Activated B cell treated with CpG ODN at 0.5 μM for 24 hours (primary cell): Measurements from ENCODE around the gene SNAP25. TPM values are rescaled to one million over a fixed set of nuclear protein-coding genes. Genes with fewer than 3 reads are reported as not detected.

Experiments
- ATAC-seq: fragments of 200-7000 bp; cut with Tn5 transposase; one replicate; pipeline ENCODE4 v1.10.0; 2021; ENCODE audit warnings: low read depth, mild to moderate bottlenecking, moderate library complexity
- CTCF ChIA-PET: fragments of 350-600 bp; sonication (Branson Sonifier 250); formaldehyde crosslinking; loops from one replicate; lab custom pipeline; 2021; ENCODE audit warnings: antibody characterized with exemption; lab: Charles Lee
- POLR2A ChIA-PET: fragments of 350-600 bp; sonication (Branson Sonifier 250); formaldehyde crosslinking; loops from one replicate; lab custom pipeline; 2021; ENCODE audit warnings: antibody characterized with exemption; lab: Charles Lee
- DNase-seq: peaks from one replicate; pipeline ENCODE4 v3.0.0; 2022
- H3K27ac Mint-ChIP-seq: one replicate; pipeline ENCODE4 v1.8.0; 2020; ENCODE audit warnings: mixed read lengths
- H3K27me3 Mint-ChIP-seq: one replicate; pipeline ENCODE4 v1.8.0; 2021; ENCODE audit warnings: mixed read lengths
- H3K36me3 Mint-ChIP-seq: one replicate; pipeline ENCODE4 v1.8.0; 2021; ENCODE audit warnings: low read depth, mixed read lengths
- H3K4me1 Mint-ChIP-seq: one replicate; pipeline ENCODE4 v1.8.0; 2021; ENCODE audit warnings: mixed read lengths
- H3K4me3 Mint-ChIP-seq: one replicate; pipeline ENCODE4 v1.8.0; 2020; ENCODE audit warnings: mild to moderate bottlenecking, mixed read lengths
- H3K9me3 Mint-ChIP-seq: one replicate; pipeline ENCODE4 v1.8.0; 2020; ENCODE audit warnings: mixed read lengths
- intact Hi-C: fragments of 100-400 bp; cut with micrococcal nuclease; formaldehyde crosslinking; loops from one replicate; pipeline ENCODE4 v1.15.1; 2024
- total RNA-seq: library from RNA; stranded (reverse); gene quantifications from 2 replicates; pipeline ENCODE4 v1.2.3, GENCODE V29; 2022
- TF ChIP-seq, protein P1 (sequence below): fragments of 200-600 bp; IDR thresholded peaks from one replicate; pipeline ENCODE4 v1.8.0; 2022; ENCODE audit warnings: antibody characterized with exemption, mild to moderate bottlenecking

The SNAP25 gene
- total RNA-seq, 1 donor from 2014 or later: not detected

DNA sequence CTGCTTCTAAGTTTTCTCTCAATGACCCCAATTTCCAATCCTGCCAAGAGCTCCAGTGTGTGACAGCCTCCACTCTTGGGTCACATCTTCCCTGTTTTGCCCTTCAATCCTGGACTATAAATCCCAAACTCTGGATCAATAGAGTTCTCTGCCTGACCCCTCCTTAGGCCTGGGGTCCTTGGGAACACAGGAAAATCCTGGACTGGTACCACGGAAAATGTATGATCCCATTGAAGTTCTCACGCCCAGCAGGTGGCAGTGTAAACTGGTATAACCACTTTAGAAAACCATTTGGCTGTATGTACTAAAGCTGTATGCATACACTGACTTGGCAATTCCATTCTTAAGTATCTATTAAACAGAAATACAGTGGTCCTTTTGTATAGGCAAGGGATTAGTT, 98.0 kb downstream of the SNAP25 start:
- TF ChIP-seq, protein P1, sequence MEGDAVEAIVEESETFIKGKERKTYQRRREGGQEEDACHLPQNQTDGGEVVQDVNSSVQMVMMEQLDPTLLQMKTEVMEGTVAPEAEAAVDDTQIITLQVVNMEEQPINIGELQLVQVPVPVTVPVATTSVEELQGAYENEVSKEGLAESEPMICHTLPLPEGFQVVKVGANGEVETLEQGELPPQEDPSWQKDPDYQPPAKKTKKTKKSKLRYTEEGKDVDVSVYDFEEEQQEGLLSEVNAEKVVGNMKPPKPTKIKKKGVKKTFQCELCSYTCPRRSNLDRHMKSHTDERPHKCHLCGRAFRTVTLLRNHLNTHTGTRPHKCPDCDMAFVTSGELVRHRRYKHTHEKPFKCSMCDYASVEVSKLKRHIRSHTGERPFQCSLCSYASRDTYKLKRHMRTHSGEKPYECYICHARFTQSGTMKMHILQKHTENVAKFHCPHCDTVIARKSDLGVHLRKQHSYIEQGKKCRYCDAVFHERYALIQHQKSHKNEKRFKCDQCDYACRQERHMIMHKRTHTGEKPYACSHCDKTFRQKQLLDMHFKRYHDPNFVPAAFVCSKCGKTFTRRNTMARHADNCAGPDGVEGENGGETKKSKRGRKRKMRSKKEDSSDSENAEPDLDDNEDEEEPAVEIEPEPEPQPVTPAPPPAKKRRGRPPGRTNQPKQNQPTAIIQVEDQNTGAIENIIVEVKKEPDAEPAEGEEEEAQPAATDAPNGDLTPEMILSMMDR: no peak
- ATAC-seq: no peak
- Mint-ChIP-seq H3K4me1 (no peaks in the 10 kb centered on the region), H3K27ac (no peak overlapping the region), H3K36me3 (no peaks in the 10 kb centered on the region), H3K9me3 (peaks cover 9% of the 10 kb centered on the region), H3K4me3 (no peak overlapping the region), H3K27me3 (no peaks in the 10 kb centered on the region)
- ChIA-PET CTCF (interaction anchor here (1.0 kb wide), 1 partner anchor 109 kb away, joined by 3 read pairs; no protein-coding TSS in a partner anchor), POLR2A (no interaction called here)
- DNase-seq: no peak
- intact Hi-C loops: no loop called here

DNA sequence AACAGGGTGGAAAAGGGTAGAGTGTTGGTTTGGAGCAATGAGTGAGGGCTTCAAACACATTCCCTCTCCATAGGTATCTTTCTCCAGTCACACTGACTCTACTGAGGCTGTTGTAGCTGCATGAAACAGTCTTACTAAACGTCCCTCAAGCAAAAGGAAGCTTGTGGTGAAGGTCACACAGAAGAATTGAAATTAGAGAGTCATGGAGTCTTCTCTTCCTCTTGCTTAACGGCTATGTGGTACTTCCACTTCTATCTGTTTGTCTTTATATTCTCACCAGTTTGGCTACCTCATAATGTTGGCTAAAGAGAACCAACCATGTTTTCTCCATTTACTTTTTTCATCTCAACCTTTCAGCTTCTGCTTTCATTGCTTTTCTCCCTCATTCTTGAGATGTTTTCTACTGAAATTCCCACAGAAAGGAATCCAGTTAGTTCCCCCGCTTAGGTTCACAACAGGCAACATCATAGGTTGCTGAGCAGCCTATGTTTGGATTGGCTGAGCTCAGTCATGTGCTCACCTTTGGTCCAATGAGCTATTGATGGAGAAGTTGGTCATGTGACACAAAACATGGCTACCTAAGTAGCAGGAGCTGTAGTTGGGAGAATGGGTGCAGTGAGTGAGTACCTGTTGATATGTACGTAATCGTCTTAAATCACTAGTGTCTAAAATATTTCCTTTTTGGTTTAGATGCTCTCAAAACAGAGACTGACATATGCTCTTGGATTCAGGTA, 99.8 kb downstream of the SNAP25 start:
- no peaks in the 10 kb centered on the region for H3K4me1 Mint-ChIP-seq
- CTCF ChIA-PET: no interaction called here
- no peak overlapping the region for H3K27ac Mint-ChIP-seq
- intact Hi-C loops: no loop called here
- peaks cover 2% of the 10 kb centered on the region for H3K27me3 Mint-ChIP-seq
- no peak for ATAC-seq
- no peak overlapping the region for H3K4me3 Mint-ChIP-seq
- POLR2A ChIA-PET: no interaction called here
- no peak for DNase-seq
- TF ChIP-seq, protein P1: no peak
- H3K36me3 Mint-ChIP-seq: no peaks in the 10 kb centered on the region
- peaks cover 9% of the 10 kb centered on the region for H3K9me3 Mint-ChIP-seq

DNA sequence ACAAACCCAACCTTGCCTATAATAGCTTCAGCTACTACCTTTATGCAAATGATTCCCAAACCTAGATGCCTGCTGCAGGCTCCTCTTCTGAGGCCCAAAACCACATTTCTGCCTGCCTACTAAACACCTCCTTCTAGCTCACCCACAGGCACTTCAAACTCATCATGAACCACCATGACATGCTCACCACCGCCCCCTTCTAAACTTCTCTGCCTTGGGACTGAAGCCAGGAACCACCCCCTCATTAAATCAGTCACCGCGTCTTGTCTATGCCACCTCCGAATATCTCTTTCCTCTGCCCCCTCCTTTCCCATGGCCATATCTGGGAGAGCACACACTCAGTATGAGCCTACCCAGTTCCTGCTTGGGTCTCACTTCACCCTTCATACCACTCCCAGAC, 101.2 kb downstream of the SNAP25 start:
- TF ChIP-seq, protein P1: no peak
- Mint-ChIP-seq H3K36me3 (no peaks in the 10 kb centered on the region), H3K4me3 (no peak overlapping the region), H3K4me1 (no peaks in the 10 kb centered on the region), H3K9me3 (peaks cover 9% of the 10 kb centered on the region), H3K27ac (no peak overlapping the region), H3K27me3 (peaks cover 2% of the 10 kb centered on the region)
- ChIA-PET POLR2A (no interaction called here), CTCF (no interaction called here)
- DNase-seq (no peak), ATAC-seq (no peak)
- intact Hi-C loops: no loop called here

DNA sequence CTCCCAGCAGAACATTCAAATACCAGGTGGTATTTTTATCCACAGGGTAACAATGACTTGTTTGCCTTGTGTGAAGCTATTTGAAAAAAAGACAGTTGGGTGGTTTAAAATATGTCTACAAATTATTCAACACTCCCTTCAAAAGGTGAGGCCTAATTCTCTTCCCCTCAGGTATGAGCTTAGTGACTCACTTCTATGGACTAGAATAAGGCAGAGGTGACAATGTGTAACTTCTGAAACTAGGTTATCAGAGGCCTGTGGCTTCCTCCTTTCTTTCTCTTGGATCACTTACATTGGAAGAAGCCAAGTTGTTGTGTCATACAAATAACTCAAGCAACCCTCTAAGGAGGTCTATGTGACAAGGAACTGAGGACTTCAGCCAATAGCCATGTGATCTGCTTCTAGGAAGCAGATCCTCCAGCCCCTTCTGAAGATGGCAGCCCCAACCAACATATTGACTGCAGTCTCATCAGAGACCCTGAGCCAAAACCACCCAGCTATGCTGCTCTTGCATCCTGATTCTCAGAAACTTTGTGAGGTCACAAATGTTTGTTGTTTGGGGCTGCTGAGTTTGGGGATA, 102.6 kb downstream of the SNAP25 start:
- ATAC-seq (no peak), DNase-seq (no peak)
- POLR2A ChIA-PET: no interaction called here
- Mint-ChIP-seq H3K9me3 (peaks cover 9% of the 10 kb centered on the region), H3K27me3 (peaks cover 2% of the 10 kb centered on the region), H3K36me3 (no peaks in the 10 kb centered on the region), H3K4me1 (no peaks in the 10 kb centered on the region), H3K27ac (no peak overlapping the region), H3K4me3 (no peak overlapping the region)
- TF ChIP-seq, protein P1: no peak
- intact Hi-C loops: no loop called here
- CTCF ChIA-PET: no interaction called here

DNA sequence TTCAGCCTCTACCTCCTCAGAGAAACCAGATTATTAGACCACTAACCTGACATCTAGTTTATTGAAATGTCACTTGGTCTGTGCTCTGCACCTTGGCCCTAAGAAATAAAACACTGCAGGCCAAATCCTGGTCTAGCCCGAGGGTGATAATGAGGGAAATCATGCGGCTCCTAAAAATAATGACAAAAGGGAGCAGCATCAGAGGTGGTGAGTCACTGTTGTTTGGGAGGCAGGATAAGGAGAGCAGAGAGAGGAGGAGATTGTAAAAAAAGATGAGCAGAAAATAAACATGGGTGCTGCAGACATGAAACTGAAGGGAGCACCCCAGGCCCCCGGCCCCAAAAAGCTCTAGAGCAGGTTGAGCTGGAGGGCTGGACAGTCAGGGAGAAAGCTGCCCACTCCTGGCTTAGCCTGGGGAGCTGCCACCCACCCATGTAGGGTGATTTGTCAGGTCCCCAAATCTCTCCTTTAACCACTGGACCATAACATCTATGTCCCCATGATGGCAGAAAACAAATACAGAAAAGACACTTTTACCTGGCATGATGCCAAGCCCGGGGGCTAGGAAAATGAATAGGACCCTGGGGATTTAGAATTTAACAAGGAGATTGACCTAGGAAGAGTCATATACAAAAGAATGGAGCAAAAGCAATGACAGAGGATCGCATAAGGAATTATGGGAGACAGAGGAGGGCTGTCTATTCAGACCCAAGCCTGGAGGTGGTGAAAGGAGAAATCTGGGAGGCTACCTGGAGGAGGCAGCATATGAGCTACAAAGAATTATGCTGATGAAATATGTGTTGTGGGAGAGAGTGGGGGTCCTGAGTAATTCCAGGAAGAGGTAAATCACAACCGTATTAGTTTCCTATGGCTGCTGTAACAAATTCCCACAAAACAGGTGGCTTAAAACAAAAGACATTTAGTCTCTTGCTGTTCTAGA, 103.7 kb downstream of the SNAP25 start:
- H3K27me3 Mint-ChIP-seq: peaks cover 2% of the 10 kb centered on the region
- intact Hi-C loops: no loop called here
- H3K9me3 Mint-ChIP-seq: peaks cover 1% of the 10 kb centered on the region
- ChIA-PET POLR2A (no interaction called here), CTCF (no interaction called here)
- ATAC-seq: no peak
- no peak overlapping the region for H3K27ac Mint-ChIP-seq
- H3K4me1 Mint-ChIP-seq: no peaks in the 10 kb centered on the region
- DNase-seq: no peak
- no peak overlapping the region for H3K4me3 Mint-ChIP-seq
- H3K36me3 Mint-ChIP-seq: no peaks in the 10 kb centered on the region
- TF ChIP-seq, protein P1: no peak
